ENCODE data around the gene KRTAP10-6. TPM values are rescaled to one million over a fixed set of nuclear protein-coding genes. Genes with fewer than 3 reads are reported as not detected.
"Not testable (repeated sequence)": the region's sequence is repeated elsewhere in the genome, so short reads cannot be mapped to it uniquely, and the experiment has no call there.

The KRTAP10-6 gene
- total and polyA plus RNA-seq, 10 donors, result not detected

DNA sequence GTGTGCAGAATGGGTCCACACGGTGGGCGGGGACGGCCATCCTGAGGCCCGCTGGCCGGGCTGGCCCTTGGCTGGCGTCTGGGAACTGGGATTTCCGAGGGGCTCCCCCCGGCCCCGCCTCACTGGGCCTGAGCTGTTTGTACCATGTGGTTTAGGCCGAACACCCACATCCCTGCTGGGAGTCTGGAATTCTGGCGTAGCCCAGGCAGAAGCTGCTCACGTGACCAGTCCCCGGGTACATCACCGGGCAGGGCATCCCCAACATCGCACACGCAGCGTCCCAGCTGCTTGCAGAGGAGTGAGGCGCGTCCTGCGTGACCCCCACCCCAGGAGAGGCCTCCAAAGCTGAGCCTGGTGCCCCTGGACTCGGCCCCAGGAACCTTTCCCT, 10.2 kb upstream of the KRTAP10-6 start:
- DNase-seq, result no peak
- H3K27ac ChIP-seq, result no peak overlapping the region
- intact Hi-C loops (cut with DNase I; ENCODE audit: low total_unique reads), result loop anchor here (5.0 kb wide), 1 partner anchor 130 kb away; no protein-coding TSS in a partner anchor
- no peaks in the 10 kb centered on the region for H3K36me3 ChIP-seq
- TF ChIP-seq POLR2AphosphoS5 (IDR thresholded peaks at IDR 0.05) (no peak), CTCF (IDR thresholded peaks at IDR 0.05 in 8 of 11, conservative IDR thresholded peaks at IDR 0.05 in 3 of 11) (no peak), POLR2A (IDR thresholded peaks at IDR 0.05) (no peak)
- no peaks in the 10 kb centered on the region for H3K4me1 ChIP-seq
- H3K4me3 ChIP-seq, result no peak overlapping the region
- WGBS, 5 donors, result 79 to 100% (median 85%) methylated on average over 1 to 20 of the region's 21 CpGs
- peaks cover 0 to 46% (median 21%) of the 10 kb centered on the region in 7 donors for H3K27me3 ChIP-seq (replicated peaks in 1 of 7)
- peaks cover 0 to 23% (median 4%) of the 10 kb centered on the region in 8 donors for H3K9me3 ChIP-seq

- no peak for TF ChIP-seq CTCF (IDR thresholded peaks at IDR 0.05 in 8 of 11, conservative IDR thresholded peaks at IDR 0.05 in 3 of 11)
- no peak for TF ChIP-seq POLR2AphosphoS5 (IDR thresholded peaks at IDR 0.05)
- no peak for TF ChIP-seq POLR2A (IDR thresholded peaks at IDR 0.05)
- Histone ChIP-seq H3K4me1 (no peaks in the 10 kb centered on the region), H3K27me3 (replicated peaks in 1 of 7) (peaks cover 0 to 46% (median 21%) of the 10 kb centered on the region in 7 donors), H3K9me3 (peaks cover 0 to 23% (median 4%) of the 10 kb centered on the region in 8 donors), H3K27ac (no peak overlapping the region), H3K36me3 (no peaks in the 10 kb centered on the region), H3K4me3 (no peak overlapping the region)
- whole genome bisulfite sequencing, 5 donors, result 73 to 83% (median 79%) methylated on average over 22 to 23 of the region's 23 CpGs
- DNase-seq, result no peak
- intact Hi-C loops (cut with DNase I; ENCODE audit: low total_unique reads), result loop anchor here (5.0 kb wide), 1 partner anchor 130 kb away; no protein-coding TSS in a partner anchor
These were observed 9.5 kb upstream of the KRTAP10-6 start for GRCh38 chr21:44601596-44602462.

DNA sequence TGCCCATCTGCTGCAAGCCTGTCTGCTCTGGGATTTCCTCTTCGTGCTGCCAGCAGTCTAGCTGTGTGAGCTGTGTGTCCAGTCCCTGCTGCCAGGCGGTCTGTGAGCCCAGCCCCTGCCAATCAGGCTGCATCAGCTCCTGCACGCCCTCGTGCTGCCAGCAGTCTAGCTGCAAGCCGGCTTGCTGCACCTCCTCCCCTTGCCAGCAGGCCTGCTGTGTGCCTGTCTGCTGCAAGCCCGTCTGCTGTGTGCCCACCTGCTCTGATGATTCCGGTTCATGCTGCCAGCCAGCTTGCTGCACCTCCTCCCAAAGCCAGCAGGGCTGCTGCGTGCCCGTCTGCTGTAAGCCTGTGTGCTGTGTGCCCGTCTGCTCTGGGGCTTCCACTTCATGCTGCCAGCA, 8.8 kb upstream of the KRTAP10-6 start:
- H3K9me3 ChIP-seq, result peaks cover 0 to 17% (median 4%) of the 10 kb centered on the region in 8 donors
- 65 to 81% (median 76%) methylated on average over 1 to 10 of the region's 10 CpGs for WGBS, 5 donors
- not testable (repeated sequence) for DNase-seq, H3K4me3 ChIP-seq, H3K4me1 ChIP-seq, H3K36me3 ChIP-seq, H3K27ac ChIP-seq
- intact Hi-C loops (cut with DNase I; ENCODE audit: low total_unique reads), result loop anchor here (5.0 kb wide), 1 partner anchor 131 kb away; no protein-coding TSS in a partner anchor
- H3K27me3 ChIP-seq (replicated peaks in 1 of 7), result peaks cover 0 to 46% (median 21%) of the 10 kb centered on the region in 7 donors

DNA sequence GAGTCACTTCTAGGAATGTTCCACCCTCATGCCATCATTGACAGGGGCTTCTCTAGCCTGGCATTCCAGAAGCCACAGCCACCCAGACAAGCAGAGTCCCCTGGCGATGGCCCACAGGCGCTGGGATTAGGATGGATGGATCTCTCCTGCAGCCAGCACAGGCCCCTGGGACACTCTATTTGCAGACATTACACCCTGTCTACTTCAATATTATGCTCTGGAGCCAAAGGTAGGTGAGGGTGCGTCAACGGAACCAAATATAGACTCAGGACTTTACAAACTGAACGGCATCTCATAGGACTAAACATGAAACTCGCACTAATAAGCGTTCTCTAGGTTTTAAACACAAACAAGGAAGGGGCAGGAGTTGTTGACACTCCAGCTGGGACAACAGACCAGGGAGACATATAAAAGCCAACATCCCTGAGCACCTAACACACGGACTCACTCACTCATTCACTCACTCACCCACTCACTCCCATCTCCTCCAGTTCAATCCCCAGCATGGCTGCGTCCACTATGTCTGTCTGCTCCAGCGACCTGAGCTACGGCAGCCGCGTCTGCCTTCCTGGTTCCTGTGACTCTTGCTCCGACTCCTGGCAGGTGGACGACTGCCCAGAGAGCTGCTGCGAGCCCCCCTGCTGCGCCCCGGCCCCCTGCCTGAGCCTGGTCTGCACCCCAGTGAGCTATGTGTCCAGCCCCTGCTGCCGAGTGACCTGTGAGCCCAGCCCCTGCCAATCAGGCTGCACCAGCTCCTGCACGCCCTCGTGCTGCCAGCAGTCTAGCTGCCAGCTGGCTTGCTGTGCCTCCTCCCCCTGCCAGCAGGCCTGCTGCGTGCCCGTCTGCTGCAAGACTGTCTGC, 8.0 kb upstream of the KRTAP10-6 start, which contains the start of gene KRTAP10-7:
TSS of gene KRTAP10-7 (plus strand) at position 480 of the 861 bp plus-strand sequence. CDS start at position 505, 25 bp downstream.
- 78 to 91% (median 84%) methylated on average over 13 to 23 of the region's 23 CpGs for WGBS, 5 donors
- peaks cover 0 to 46% (median 21%) of the 10 kb centered on the region in 7 donors for H3K27me3 ChIP-seq (replicated peaks in 1 of 7)
- H3K9me3 ChIP-seq, result peaks cover 0 to 16% (median 4%) of the 10 kb centered on the region in 8 donors
- intact Hi-C loops (cut with DNase I; ENCODE audit: low total_unique reads), result loop anchor here (5.0 kb wide), 1 partner anchor 132 kb away; no protein-coding TSS in a partner anchor
- not testable (repeated sequence) for H3K36me3 ChIP-seq, H3K4me3 ChIP-seq, DNase-seq, H3K27ac ChIP-seq, H3K4me1 ChIP-seq
